Measurements from ENCODE around the gene NPY4R2.
"Not testable (repeated sequence)": the region's sequence is repeated elsewhere in the genome, so short reads cannot be mapped to it uniquely, and the experiment has no call there.

Gene NPY4R2

GRCh38 chr10:47932824-47933223 is 14.4 kb downstream of the NPY4R2 start:
- not testable (repeated sequence) for DNase-seq (ENCODE audit: low read depth, low spot score)

- not testable (repeated sequence) for DNase-seq (ENCODE audit: low read depth, low spot score)
Measured at GRCh38 chr10:47933462-47933861, 15.0 kb downstream of the NPY4R2 start.

- DNase-seq (ENCODE audit: low read depth, low spot score): not testable (repeated sequence)
Measured at GRCh38 chr10:47936772-47937228, 18.3 kb downstream of the NPY4R2 start.

GRCh38 chr10:47937634-47938033 is 19.2 kb downstream of the NPY4R2 start:
- DNase-seq (ENCODE audit: low read depth, low spot score): not testable (repeated sequence)

GRCh38 chr10:47940821-47941220 is 22.4 kb downstream of the NPY4R2 start:
- DNase-seq (ENCODE audit: low read depth, low spot score): not testable (repeated sequence)

- DNase-seq (ENCODE audit: low read depth, low spot score): not testable (repeated sequence)
Measured at GRCh38 chr10:47941379-47941778, 22.9 kb downstream of the NPY4R2 start.

- DNase-seq (ENCODE audit: low read depth, low spot score): not testable (repeated sequence)
Measured at GRCh38 chr10:47942351-47943019, 24.0 kb downstream of the NPY4R2 start.

- not testable (repeated sequence) for DNase-seq (ENCODE audit: low read depth, low spot score)
Measured at GRCh38 chr10:47943328-47943727, 24.9 kb downstream of the NPY4R2 start.

GRCh38 chr10:47947424-47947823 is 29.0 kb downstream of the NPY4R2 start:
- DNase-seq (ENCODE audit: low read depth, low spot score): not testable (repeated sequence)

GRCh38 chr10:47957158-47957557 is 38.7 kb downstream of the NPY4R2 start:
- not testable (repeated sequence) for DNase-seq (ENCODE audit: low read depth, low spot score)

GRCh38 chr10:47959677-47960076 is 41.2 kb downstream of the NPY4R2 start:
- not testable (repeated sequence) for DNase-seq (ENCODE audit: low read depth, low spot score)

GRCh38 chr10:47960699-47961098 is 42.2 kb downstream of the NPY4R2 start:
- not testable (repeated sequence) for DNase-seq (ENCODE audit: low read depth, low spot score)

GRCh38 chr10:47962785-47963184 is 44.3 kb downstream of the NPY4R2 start:
- not testable (repeated sequence) for DNase-seq (ENCODE audit: low read depth, low spot score)

GRCh38 chr10:47964280-47965063 is 46.0 kb downstream of the NPY4R2 start:
- not testable (repeated sequence) for DNase-seq (ENCODE audit: low read depth, low spot score)

- not testable (repeated sequence) for DNase-seq (ENCODE audit: low read depth, low spot score)
Measured at GRCh38 chr10:47968988-47969387, 50.5 kb downstream of the NPY4R2 start.

- DNase-seq (ENCODE audit: low read depth, low spot score): not testable (repeated sequence)
Measured at GRCh38 chr10:47970047-47970446, 51.6 kb downstream of the NPY4R2 start.

- not testable (repeated sequence) for DNase-seq (ENCODE audit: low read depth, low spot score)
Measured at GRCh38 chr10:47971598-47971997, 53.1 kb downstream of the NPY4R2 start.

- DNase-seq (ENCODE audit: low read depth, low spot score): not testable (repeated sequence)
Measured at GRCh38 chr10:47972077-47972476, 53.6 kb downstream of the NPY4R2 start.

Measured in brain pericyte (primary cell).